ENCODE data around the gene ITSN2. TPM values are rescaled to one million over a fixed set of nuclear protein-coding genes. Genes with fewer than 3 reads are reported as not detected.
"Not testable (repeated sequence)": the region's sequence is repeated elsewhere in the genome, so short reads cannot be mapped to it uniquely, and the experiment has no call there.

ITSN2 gene
- 27.4 and 28.2 TPM in 2 replicates for total RNA-seq
- 8.2 TPM for polyA plus RNA-seq (2012)

DNA sequence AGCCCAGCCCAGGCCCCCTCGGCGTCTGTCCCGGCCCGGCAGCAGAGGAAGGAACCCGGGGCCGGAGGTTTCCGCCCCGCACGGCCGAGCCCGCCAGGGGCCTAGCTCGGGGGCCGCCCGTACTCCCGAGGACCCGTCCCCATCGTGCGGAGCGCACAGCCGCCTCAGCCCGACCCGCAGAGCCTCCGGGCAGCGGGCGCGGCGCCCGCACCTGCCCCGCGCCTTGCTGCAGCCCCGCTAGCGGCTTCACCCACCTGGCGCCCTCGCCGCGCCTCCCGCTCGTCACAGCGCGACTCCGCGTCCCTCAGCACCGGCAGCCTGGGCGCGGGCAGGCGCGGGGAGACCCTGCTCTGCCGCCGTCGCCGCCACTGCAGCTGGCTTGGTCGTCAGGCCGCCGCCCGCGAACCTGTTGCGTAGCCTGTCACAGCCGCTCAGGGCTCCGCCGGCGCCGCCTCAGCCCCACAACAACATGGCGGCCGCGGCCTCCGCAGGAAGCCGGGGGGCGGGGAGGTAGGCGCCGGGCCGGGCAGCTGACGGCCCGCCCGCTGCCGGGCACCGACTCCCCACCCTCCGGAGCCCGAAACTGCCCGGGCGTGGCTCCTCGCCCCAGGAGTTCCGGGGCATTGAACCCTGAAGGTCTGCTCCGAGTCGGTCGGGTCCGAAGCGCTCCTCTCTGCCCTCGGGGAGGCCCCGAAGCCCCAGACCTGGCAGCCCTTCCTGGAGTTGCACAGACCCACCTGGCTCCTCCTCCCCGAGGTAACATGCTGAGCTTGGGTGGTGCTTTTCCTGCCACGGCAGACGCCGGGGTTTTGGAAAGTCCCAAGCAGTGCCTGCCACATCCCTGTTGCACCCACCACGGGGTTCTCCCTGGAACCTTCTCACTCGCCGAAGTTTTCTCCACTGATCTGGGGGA lies at the start of gene ITSN2:
Gene ITSN2, minus strand, starts transcription at position 487 of the 913 bp plus-strand sequence. CDS start 32,454 bp downstream, outside the sequence.
- DNase-seq (ENCODE audit: low read depth): peak; percentile 80

DNA sequence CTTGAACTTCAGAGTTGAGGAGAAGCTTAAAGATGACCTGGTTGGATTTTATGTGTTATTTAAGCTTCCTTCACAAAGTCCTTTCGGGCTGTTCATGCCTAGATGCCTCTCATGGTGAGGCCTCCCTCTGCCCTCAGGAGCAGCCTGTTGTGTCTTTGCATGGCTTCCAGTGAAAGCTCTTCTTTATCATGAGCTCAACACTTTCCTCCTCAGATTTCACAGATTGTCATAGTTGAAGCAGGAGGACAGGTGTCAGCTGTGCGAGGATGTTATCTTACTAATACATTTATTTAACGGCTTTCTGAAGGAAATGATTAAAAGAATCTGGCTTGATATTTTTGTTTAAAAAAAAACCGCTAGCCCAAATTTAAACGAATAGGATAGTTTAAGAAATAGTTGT lies 48.8 kb upstream of the ITSN2 start:
- DNase-seq (ENCODE audit: low read depth): peak; percentile 87

DNA sequence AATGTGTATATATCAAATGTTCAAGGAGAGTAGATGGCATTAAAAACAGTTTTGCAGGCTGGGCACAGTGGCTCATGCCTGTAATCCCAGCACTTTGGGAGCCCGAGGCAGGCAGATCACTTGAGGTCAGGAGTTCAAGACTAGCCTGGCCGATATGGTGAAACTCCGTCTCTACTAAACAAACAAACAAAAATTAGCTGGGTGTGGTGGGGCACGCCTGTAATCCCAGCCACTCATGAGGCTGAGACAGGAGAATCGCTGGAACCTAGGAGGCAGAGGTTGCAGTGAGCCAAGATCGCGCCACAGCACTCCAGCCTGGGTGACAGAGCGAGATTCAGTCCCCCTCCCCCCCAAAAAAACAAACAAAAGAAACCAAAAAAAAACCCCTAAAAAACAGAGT lies 48.4 kb upstream of the ITSN2 start:
- not testable (repeated sequence) for DNase-seq (ENCODE audit: low read depth)

DNA sequence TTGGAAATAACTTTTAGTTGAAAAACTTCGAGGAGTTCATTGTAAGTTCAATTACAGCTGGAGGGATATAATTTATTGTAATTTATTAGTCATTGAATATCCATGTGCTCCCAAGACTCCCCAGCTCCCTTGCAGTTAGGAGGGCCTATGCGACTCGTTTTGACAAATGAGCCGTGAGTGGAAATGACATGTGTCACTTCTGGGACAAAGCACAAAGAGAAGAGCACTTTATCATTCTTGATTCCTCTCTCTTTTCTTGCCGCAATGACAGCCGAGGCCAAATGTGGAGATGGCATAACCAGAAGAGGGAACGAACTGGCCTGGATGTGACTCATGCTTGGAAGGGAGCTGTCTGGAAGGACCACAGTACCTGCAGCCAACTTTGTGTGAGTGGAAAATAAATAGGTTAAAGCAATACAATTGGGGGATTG lies 44.2 kb upstream of the ITSN2 start:
- DNase-seq (ENCODE audit: low read depth): peak; percentile 88

DNA sequence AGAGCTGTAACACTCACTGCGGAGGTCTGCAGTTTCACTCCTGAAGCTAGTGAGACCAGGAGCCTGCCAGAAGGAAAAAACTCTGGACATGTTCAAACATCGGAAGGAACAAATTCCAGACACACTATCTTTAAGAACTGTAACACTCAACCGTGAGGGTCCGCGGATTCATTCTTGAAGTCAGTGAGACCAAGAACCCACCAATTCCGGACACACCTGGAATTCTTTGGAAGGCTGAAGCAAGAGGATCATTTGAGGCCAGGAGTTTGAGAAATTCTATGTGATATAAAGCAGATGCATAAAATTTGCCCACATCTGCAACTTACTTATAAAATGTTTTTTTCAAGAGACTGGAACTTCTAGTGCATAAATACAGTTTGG lies 43.5 kb upstream of the ITSN2 start:
- DNase-seq (ENCODE audit: low read depth): no peak

DNA sequence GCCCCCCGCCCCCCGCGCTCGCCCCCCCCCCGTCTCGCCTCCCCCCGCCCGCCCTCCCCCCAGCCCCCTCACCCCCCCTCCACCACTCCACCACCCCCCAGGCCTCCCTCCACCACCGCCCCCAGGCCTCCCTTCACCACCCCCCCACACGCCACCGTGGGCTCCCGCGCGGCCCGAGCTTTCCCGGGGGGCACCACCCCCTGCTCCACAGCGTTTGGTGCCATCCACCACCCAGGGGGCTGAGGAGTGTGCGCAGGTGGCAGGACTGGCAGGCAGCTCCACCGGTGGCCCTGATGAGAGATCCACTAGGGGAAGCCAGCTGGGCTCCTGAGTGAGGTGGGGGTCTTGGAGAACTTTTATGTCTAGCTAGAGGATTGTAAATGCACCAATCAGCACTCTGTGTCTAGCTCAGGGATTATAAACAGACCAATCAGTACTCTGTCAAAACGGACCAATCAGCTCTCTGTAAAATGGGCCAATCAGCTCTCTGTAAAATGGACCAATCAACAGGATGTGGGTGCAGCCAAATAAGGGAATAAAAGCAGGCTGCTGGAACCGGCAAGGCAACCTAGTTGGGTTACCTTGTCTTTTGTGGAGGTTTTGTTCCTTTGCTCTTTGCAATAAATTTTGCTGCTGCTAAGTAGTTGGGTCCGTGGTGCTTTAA lies 43.0 kb upstream of the ITSN2 start:
- DNase-seq (ENCODE audit: low read depth): no peak

DNA sequence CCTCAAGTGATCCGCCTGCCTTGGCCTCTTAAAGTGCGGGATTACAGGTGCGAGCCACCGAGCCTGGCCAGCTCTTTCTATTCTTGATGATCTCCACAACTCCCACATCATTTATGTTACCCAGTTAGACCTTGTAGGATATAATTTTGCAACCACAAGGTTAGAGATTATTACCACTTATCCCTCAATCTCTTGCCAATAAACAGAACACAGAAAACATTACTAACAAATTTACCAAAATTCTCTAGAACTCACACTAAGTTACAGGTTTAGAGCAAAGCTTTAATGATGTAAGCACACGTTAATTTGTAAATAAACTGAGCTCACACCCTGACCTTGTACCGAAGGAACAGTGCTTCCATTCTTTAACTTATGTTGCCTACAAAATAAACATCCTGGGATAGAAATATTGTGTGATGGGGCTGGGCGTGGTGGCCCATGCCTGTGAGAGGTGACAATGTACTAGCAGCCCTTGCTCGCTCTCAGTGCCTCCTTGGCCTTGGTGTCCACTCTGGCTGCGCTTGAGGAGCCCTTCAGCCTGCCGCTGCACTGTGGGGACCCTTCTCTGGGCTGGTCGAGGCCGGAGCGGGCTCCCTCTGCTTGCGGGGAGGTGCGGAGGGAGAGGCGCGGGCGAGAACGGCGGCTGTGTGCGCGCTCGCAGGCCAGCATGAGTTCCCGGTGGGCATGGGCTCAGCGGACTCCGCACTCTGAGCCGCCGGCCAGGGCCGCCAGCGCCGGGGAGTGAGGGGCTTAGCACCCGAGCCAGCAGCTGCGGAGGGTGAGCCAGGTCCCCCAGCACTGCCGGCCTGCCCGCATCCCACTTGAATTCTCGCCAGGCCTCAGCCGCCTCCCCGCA lies 42.1 kb upstream of the ITSN2 start:
- DNase-seq (ENCODE audit: low read depth): no peak

DNA sequence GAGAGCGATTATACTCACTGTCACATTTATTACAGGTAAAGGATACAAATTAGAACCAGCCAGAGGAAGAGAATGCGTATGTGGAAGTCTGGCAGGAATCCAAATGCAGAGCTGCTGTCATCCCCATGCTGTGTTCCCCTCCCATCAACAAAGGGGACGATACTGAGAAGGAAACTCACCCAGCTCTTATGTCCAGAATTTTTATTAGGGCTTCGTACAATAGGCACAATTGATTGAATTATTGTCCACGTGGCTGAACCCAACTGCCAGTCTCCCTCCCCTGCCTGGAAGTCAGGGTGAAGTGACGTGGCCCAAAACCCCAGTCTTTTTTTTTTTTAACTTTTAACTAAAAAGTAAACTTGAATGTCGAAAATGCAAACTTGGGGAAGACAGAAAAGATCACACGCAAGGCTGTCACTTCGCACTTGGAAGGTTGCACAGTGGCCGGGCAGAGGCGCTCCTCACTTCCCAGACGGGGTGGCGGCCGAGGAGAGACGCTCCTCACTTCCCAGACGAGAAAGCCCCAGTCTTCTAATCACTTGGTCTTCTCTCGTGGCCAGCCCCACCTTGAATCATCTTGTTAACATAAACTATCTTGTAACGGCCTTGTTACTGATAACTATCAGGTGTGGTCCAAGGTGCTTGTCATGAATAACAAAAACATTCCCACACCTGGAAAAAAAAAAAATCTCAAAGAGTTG lies 40.0 kb upstream of the ITSN2 start:
- no peak for DNase-seq (ENCODE audit: low read depth)

DNA sequence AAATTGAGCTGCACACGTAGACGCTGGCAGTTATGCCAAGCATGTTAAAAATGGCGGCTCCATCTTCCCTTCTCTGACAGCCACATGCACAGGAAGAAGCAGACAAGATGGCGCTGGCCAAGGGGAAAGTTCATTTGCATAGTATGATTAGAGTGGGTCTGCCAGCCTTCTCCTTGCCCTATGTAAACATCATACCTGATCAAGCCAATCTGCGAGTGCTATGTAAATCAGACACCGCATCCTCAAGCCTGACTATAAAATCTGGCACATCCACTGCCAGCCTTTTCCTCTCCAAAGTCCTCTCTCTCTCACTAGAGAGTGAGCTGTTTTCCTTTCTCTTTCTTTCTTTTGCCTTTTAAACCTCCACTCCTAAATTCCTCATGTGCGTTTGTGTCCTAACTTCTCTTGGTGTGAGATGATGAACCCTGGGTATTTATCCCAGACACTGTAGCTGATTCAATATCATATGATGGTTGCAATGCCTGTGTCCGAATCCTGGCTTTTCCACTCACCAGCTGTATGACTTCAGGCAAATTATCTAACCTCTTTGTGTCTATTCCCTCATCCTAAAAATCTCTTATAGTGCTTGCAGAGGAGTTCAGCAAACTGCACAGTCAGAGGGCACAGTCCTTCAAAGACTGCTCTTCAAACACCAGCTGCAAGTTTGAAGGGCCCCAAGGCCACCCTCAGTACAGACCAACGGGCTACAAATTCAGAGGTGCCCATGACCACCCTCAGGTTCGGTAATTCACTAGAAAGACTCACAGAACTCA lies 39.3 kb upstream of the ITSN2 start:
- no peak for DNase-seq (ENCODE audit: low read depth)

DNA sequence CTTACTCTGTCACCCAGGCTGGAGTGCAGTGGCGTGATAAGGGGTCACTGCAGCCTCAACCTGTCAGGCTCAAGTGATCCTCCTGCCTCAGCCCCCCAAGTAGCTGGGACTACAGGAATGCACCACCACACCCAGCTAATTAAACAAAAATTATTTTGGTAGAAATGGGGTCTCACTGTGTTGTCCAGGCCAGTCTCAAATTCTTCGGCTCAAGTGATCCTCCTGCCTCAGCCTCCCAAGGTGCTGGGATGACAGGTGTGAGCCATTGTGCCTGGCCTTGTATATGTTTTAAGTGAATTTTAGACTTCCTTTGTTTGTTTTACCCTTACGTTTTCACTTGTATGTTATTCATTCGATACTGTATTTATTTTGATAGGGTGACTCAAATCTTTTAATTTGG lies 34.7 kb upstream of the ITSN2 start:
- no peak for DNase-seq (ENCODE audit: low read depth)

DNA sequence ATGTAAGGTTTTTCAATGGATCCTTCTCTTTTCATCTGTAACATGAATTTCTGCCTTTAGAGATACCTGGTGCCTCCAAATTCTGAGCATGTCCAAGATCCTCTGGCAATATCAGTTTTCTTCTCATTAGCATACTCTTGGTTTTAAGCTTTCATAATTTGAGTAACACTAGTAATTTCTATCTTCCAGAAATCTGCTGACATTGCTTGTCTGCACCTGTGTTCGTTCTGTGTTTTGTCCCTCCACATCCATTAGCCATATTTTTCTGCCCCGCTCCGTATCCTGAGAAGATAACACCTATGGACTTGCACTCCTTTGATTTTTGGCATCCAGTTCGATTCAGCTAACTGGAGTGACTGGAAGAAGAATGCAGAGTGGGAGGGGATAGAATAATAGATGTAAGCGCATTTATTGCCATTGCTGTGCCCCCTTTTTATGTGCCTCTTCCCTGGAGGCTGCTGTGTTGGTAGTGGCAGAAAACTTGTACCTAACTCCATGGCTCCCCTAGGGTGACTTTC lies 32.3 kb upstream of the ITSN2 start:
- no peak for DNase-seq (ENCODE audit: low read depth)

DNA sequence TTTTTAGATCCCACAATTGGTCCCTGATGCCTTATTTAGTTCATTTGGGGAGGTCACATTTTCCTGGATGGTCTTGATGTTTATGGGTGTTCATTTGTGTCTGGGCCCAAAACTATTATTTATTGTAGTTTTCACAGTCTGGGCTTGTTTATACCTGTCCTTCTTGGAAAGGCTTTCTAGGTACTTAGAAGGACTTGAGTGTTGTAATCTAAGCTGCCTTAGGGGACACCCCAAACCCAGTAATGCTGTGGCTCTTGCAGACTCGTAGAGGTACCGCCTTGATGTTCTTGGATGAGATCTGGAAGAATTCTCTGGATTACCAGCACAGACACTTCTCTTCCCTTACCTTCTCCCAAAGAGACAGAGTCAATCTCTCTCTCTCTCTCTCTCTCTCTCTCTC lies 25.0 kb upstream of the ITSN2 start:
- no peak for DNase-seq (ENCODE audit: low read depth)

DNA sequence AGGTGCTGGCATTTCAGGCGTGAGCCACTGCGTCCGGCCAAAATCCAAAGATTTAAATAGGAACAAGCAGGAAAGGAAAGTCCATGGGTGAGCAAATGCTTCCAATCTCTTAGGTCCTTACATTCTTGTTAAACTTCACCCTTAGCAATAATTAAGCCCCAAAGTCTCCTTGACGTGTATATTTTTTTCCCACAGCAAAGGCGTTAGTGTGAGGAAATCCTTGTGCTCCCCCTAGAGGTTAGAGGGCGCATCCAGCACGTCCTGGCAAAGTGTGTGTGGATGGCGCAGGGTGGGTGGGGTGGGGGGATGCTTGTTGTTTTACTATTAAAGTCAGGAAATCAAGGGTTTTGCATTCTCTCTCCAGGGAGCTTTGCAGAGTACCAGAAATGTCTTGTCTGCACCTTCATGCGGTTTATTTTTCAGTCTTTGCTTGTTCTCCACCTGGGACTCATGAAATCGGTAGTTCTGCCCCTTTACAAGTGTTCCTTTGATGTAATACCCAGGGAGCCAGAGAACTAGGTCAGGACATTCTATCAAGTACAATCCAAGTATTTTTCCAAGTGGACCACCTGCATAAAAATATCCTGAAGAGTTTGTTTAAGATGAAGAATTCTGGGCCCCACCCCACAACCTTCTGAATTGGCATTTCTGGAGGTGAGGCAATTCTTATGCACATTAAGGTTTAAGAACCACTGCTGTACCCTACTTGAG lies 22.2 kb upstream of the ITSN2 start:
- peak; percentile 73 for DNase-seq (ENCODE audit: low read depth)

DNA sequence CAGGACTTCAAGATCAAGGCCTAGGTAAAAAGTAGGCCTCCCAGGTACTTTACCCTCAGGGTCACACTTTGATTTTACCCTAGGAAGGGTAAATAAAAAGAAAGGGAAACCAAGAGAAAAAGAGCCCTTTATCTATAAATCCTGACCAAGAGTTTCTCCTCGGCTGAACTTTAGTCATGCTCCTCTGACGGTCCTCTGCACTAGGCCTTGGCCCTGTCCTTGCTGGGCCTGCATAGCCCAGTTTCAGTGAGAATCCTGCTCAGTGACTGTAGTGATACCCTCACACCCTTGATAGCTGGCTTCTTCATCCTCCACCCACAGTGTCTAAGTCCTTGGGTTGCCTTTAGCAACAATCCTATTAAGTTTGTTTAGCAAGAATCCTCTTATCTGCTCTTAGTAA lies 20.5 kb upstream of the ITSN2 start:
- no peak for DNase-seq (ENCODE audit: low read depth)

DNA sequence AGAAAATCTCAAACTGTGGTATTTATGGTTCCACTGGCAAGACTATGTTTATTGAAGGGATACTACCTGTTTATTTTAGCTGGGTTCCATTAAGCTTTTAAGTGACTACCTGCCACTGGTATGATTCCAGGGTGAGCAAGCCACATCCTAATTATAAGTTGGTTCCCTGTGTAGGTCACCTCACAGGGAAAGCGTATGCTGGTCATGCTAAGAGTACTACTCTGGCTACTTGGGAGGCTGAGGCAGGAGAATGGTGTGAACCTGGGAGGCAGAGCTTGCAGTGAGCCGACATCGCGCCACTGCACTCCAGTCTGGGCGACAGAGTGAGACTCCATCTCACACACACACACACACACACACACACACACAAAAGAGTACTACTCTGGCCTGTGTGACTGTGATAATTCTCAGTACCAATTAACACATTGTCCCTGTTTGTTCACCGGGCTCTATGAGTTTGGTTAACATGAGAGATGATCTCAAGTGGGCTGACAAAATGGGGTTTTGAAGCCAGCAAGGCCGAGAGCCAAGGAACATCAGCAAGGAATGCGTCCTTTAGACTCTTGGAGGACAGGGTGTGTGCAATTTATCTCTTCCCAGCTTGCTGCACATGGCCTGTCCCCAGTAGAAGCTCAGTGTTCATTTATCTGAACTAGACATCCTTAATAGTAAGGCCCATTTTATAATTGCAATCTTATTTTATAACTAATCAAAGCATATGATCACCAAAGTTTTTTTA lies 15.2 kb upstream of the ITSN2 start:
- DNase-seq (ENCODE audit: low read depth): no peak

DNA sequence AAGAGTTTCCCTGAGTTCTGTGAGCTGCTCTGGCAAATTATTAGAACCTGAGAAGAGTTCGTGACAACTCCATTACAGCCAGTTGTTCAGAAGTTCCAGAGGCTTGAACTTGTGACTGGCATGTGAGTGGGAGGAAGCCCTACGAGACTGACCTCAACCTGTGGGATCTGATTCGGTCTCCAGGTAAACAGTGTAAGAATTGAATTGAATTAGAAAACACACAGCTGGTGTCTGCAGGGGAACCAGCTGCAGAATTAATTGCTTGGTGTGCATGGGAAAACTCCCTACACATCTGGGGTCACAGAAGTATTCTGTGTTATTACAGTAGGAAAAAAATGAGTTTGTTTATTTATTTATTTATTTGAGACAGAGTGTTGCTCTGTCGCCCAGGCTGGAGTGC lies 14.0 kb upstream of the ITSN2 start:
- no peak for DNase-seq (ENCODE audit: low read depth)

DNA sequence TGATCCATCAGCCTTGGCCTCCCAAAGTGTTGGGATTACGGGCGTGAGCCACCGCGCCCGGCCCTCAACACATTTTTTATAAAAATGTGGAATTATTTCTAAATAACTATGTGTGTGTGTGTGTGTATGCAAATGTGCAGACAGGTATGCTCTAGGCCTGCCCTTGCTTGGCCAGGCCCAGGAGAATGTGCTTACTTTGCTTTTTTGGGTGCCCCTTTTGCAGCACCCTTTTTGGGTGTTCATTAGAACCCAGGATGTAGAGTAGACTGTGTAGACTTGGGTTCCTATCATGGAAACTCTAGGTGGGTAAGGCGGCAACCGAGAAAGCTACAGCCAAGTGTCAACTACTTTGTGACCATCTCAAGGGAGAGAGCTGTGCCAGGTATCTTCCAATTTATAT lies 11.7 kb upstream of the ITSN2 start:
- no peak for DNase-seq (ENCODE audit: low read depth)

DNA sequence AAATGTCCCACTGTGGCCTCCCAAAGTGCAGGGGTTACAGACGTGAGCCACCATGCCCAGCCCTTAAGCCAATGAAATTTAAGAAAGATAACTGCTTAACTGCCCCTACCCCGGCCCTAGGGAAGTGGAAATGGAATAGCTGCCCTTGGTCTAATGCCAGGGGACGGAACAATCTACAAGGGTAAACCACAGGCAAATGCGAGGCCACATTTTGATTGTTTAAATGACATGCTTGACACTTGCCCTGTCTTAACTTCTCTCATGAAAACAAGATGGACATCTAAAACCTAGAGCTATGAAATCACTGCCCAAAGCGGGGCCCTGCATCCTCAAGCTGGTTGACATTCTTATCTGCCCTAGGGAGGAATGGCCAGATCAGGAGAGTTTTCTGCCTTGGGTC lies 5.5 kb upstream of the ITSN2 start:
- peak; percentile 82 for DNase-seq (ENCODE audit: low read depth)

DNA sequence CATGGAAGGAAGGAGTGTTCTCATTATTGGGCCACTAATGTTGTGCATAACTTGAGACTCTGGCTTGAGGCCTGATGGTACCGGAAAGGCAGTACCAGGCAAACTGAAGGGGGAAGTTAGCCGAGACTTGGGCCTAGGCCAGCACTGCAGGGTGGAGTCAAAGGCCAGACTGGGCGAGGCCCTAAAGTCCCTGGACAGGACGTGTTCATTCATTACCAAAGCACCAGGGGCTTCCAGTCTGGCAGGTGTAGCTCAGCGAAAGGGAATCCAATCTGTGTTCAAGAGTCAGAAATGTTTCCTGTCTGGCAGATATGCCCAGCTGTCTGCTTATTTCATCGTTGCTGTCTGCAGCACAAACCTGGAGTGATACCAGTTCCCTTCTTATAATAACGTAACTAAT lies 4.7 kb upstream of the ITSN2 start:
- peak; percentile 90 for DNase-seq (ENCODE audit: low read depth)

All from myocyte (in vitro differentiated cells).